ENCODE data around the gene GRIK1. TPM values are rescaled to one million over a fixed set of nuclear protein-coding genes. Genes with fewer than 3 reads are reported as not detected.

The GRIK1 gene
- total RNA-seq, 4 donors from 2014 or later, result 0.13 to 0.97 (median 0.38) TPM

DNA sequence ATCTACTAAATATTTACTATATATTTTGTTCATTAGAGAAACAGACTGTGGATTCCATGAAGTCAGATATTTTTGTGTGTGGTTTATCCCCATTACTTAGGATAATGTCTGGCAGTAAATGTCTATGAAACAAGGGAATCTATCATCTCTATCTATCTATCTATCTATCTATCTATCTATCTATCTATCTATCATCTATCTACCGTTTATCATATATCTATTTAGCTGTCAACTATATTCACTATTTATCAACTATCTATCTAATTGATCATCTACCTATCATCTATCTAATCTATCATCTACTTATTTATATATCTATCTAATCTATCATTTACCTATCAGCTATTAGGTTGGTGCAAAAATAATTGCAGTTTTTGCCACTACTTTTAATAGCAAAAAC lies 255.7 kb downstream of the GRIK1 start:
- no peak for DNase-seq (ENCODE audit: low spot score in 2 of 2)
- Histone ChIP-seq H3K36me3 (no peaks in the 10 kb centered on the region), H3K9me3 (peaks cover 3% of the 10 kb centered on the region), H3K4me3 (no peak overlapping the region), H3K27ac (no peak overlapping the region), H3K4me1 (no peaks in the 10 kb centered on the region), H3K27me3 (no peaks in the 10 kb centered on the region)
- TF ChIP-seq EP300 (IDR thresholded peaks at IDR 0.05) (no peak), POLR2A (IDR thresholded peaks at IDR 0.05) (no peak), POLR2AphosphoS5 (IDR thresholded peaks at IDR 0.05) (no peak)
- TF ChIP-seq, protein P1, sequence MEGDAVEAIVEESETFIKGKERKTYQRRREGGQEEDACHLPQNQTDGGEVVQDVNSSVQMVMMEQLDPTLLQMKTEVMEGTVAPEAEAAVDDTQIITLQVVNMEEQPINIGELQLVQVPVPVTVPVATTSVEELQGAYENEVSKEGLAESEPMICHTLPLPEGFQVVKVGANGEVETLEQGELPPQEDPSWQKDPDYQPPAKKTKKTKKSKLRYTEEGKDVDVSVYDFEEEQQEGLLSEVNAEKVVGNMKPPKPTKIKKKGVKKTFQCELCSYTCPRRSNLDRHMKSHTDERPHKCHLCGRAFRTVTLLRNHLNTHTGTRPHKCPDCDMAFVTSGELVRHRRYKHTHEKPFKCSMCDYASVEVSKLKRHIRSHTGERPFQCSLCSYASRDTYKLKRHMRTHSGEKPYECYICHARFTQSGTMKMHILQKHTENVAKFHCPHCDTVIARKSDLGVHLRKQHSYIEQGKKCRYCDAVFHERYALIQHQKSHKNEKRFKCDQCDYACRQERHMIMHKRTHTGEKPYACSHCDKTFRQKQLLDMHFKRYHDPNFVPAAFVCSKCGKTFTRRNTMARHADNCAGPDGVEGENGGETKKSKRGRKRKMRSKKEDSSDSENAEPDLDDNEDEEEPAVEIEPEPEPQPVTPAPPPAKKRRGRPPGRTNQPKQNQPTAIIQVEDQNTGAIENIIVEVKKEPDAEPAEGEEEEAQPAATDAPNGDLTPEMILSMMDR (IDR thresholded peaks at IDR 0.05), result no peak
- 85% methylated on average over 1 of the region's 1 CpG for WGBS

DNA sequence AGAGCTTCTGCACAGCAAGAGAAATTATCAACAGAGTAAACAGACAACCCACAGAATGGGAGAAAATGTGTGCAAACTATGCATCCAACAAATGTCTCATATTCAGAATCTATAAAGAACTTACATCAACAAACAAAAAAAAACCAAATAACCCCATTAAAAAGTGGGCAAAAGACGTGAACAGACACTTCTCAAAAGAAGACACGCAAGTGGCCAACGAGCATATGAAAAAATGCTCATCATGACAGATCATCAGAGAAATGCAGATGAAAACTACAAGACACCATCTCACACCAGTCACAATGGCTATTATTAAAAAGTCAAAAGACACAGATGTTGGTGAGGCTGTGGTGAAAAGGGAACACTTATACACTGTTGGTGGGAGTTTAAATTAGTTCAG lies 257.0 kb downstream of the GRIK1 start:
- no peaks in the 10 kb centered on the region for H3K4me1 ChIP-seq
- no peaks in the 10 kb centered on the region for H3K27me3 ChIP-seq
- H3K9me3 ChIP-seq, result peaks cover 3% of the 10 kb centered on the region
- H3K36me3 ChIP-seq, result no peaks in the 10 kb centered on the region
- TF ChIP-seq POLR2AphosphoS5 (IDR thresholded peaks at IDR 0.05), result no peak
- TF ChIP-seq, protein P1 (IDR thresholded peaks at IDR 0.05), result no peak
- TF ChIP-seq POLR2A (IDR thresholded peaks at IDR 0.05), result no peak
- TF ChIP-seq EP300 (IDR thresholded peaks at IDR 0.05), result no peak
- no peak for DNase-seq (ENCODE audit: low spot score in 2 of 2)
- 86% methylated on average over 3 of the region's 3 CpGs for WGBS
- no peak overlapping the region for H3K4me3 ChIP-seq
- H3K27ac ChIP-seq, result no peak overlapping the region

DNA sequence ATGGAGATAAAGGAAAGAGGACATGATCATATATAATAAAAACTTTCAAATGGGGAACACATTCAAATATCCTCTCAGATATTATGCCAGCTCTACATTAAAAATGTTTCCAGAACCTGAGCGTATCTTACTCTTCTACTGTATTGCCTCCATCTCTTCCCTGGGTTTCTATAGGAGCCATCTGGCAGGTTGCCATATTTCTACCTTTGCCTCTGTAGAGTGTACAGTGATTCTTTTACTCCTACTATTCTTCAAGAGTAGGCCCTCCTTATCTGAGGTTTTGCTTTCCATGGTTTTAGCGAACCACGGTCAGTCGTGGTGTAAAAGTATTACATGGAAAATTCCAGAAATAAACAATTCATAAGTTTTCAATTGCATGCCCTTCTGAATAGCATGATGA lies 259.5 kb downstream of the GRIK1 start:
- TF ChIP-seq POLR2AphosphoS5 (IDR thresholded peaks at IDR 0.05) (no peak), POLR2A (IDR thresholded peaks at IDR 0.05) (no peak), EP300 (IDR thresholded peaks at IDR 0.05) (no peak)
- TF ChIP-seq, protein P1 (IDR thresholded peaks at IDR 0.05), result no peak
- Histone ChIP-seq H3K36me3 (no peaks in the 10 kb centered on the region), H3K4me3 (no peak overlapping the region), H3K27ac (no peak overlapping the region), H3K4me1 (no peaks in the 10 kb centered on the region), H3K9me3 (peaks cover 3% of the 10 kb centered on the region), H3K27me3 (no peaks in the 10 kb centered on the region)
- 98% methylated on average over 4 of the region's 4 CpGs for WGBS
- DNase-seq (ENCODE audit: low spot score in 2 of 2), result no peak

GRCh38 chr21:29678626-29679025 lies 261.2 kb downstream of the GRIK1 start:
- Histone ChIP-seq H3K4me3 (no peak overlapping the region), H3K27ac (no peak overlapping the region), H3K4me1 (no peaks in the 10 kb centered on the region), H3K36me3 (no peaks in the 10 kb centered on the region), H3K9me3 (peaks cover 3% of the 10 kb centered on the region), H3K27me3 (no peaks in the 10 kb centered on the region)
- WGBS, result 80% methylated on average over 1 of the region's 1 CpG
- TF ChIP-seq, protein P1 (IDR thresholded peaks at IDR 0.05), result no peak
- TF ChIP-seq EP300 (IDR thresholded peaks at IDR 0.05) (no peak), POLR2AphosphoS5 (IDR thresholded peaks at IDR 0.05) (no peak), POLR2A (IDR thresholded peaks at IDR 0.05) (no peak)
- no peak for DNase-seq (ENCODE audit: low spot score in 2 of 2)

DNA sequence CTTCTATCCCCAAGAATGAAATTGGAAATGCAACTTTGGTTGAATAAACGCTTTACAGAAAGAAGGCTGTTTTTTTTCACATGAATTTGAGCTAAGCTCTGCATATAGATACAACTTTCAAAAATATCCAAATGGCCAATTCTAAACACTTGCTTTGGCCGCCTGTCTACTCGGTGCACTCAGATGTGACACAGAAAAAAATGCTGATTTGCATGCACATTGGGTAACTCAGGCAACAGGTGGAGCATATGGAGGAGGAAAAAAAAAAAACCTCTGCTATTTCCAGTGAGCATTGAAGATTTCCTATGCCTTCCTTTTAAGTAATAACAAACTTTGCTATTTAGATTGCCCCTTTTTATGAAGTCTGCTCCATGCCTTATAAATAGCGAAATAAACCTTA lies 262.5 kb downstream of the GRIK1 start:
- no peaks in the 10 kb centered on the region for H3K36me3 ChIP-seq
- no peaks in the 10 kb centered on the region for H3K9me3 ChIP-seq
- TF ChIP-seq, protein P1 (IDR thresholded peaks at IDR 0.05), result no peak
- TF ChIP-seq POLR2AphosphoS5 (IDR thresholded peaks at IDR 0.05), result no peak
- TF ChIP-seq POLR2A (IDR thresholded peaks at IDR 0.05), result no peak
- TF ChIP-seq EP300 (IDR thresholded peaks at IDR 0.05), result no peak
- H3K4me3 ChIP-seq, result no peak overlapping the region
- WGBS, result 91% methylated on average over 4 of the region's 4 CpGs
- H3K27me3 ChIP-seq, result no peaks in the 10 kb centered on the region
- H3K4me1 ChIP-seq, result no peaks in the 10 kb centered on the region
- no peak for DNase-seq (ENCODE audit: low spot score in 2 of 2)
- H3K27ac ChIP-seq, result no peak overlapping the region

All from suprapubic skin (tissue), 4 donors.